NCI-H2227 (cell line): ENCODE results near the gene UNC13A.

Source experiments
- DNase-seq: peaks from one replicate; lab custom pipeline; 2025; ENCODE audit not compliant: unreplicated experiment; lab: John Stamatoyannopoulos, UW

Gene UNC13A

DNA sequence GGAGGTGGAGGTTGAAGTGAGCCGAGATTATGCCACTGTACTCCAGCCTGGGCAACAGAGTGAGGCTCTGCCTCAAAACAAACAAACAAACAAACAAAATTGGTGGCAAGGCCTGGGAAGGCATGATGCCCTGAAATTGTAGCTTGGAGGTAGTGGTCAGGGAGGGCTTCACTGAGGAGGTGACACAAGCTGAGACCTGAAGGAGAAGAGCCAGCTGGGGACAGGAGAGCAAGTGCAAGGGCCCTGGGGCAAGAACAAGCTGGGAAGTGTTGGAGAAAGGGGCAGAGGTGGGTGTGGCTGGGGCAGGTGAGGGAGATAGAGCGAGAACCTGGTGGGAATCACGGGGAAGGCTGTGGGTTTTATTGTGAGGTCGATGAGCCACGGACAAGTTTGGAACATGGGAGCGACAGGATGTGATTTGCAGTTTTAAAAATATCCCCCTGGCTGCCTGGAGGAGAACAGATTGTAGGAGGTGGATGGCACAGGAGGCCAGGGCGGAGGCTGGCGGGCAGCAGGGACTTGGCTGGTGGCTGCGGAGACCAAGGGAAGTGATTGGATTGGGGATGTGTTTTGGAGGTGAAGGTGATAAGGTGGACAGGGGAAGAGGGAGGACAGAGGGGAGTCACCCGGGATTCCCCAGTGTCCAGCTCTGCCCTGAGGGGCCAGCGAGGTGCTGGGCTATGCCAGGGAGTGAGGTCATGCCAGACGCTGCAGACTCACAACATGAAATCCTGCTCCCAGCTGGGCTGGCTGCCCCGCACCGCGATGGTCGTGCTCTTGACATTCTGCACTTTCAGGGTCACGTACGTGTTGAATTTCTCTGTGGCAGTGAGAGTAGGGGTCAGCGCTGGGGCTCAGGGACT, 14.0 kb downstream of the UNC13A start:
- no peak for DNase-seq

DNA sequence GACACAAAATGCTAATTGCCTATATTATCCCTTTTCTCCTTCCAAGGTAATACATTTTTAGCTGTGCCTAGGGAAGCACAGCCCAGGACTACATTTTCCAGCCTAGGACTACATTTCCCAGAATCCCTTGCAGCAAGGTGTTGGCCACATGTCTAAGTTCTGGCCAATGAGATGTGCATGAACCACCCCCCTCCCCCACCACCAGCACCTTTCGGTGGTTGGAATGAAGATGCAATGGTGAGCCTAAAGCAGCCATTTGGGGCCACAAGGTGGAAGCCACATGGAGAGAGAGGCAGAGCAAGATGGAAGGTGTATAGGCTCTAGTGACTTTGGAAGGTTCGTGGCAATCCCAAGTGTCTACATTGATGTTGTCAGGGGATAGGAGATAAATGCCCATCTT, 16.2 kb downstream of the UNC13A start:
- peak; percentile 66 for DNase-seq

DNA sequence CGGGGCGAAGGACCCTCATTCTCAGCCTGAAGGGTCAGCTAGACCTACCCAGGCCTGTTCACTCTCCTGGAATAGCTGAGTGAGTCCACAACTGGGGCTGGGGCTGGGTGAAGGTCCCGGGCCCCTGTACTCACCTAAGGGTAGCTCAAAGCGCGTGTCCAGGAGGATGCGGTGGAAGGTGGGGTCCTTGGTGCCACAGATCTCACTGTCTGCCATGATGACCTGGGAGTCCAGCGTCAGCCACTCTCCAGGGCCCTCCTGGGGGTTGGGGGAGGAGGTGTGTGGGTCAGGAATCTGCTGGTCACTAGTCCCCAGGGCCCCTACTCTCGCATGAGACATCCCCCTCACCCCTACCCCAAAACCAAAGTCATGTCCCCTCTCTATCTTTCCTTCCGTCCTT, 18.7 kb downstream of the UNC13A start:
- DNase-seq = no peak

DNA sequence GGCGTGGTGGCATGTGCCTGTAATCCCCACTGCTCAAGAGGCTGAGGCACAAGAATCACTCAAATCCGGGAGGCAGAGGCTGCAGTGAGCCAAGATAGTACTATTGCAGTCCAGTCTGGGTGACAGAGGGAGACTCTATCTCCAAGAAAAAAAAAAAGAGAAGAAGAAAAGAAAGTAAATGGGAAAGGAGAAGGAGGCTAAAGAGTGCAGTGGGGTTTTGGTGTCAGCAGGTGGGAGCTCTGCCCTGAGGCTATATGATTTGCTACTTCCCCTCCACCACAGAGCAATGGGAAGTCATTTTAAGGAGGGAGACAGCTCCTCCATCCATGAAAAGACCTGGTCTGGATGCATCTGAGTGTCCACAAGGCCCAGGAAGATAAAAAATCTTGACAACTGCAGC, 23.1 kb downstream of the UNC13A start:
- DNase-seq = no peak

- DNase-seq = peak; percentile 12
These were observed 28.2 kb downstream of the UNC13A start for GRCh38 chr19:17659996-17660395.

DNA sequence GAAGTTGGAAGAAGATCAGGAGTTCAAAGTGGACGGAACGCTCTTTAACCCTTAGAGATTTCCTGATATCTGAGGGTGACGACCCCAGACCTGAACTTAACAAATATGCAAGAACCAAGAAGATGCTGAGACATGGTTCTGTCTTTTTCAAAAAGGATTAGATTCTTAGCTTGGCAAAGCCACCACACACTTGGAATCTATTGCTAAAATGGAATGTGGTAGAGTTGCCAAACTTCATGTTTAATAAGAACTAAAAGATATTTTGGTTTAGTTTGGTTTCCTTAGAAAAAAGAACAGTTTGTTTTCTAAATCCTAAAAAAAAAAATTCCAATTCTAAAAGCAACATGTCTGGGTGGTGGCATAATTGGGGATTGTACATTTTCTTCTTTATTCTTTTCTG, 29.5 kb downstream of the UNC13A start:
- DNase-seq = no peak

GRCh38 chr19:17658240-17658639, 29.9 kb downstream of the UNC13A start:
- DNase-seq = no peak

DNA sequence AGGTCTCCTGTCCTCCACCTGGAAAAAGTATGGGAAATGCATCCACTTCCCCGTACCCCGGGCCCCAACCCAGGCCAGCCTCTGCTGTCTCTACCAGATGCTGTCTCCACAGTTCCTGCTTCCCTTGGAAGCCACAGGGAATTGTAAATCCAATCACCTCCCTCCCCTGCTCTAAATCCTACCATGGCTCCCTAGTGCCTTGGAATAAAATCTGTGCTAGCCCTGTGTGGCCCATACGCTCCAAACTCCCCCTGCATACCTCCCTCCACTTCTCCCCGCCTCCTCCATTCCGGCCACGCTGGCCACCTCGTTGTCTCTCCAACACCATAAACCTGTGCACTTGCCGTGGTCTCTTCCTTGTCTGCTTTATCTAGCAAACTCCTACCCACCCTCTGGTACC, 31.2 kb downstream of the UNC13A start:
- no peak for DNase-seq

- no peak for DNase-seq
These were observed 32.2 kb downstream of the UNC13A start for GRCh38 chr19:17655751-17656472.

DNA sequence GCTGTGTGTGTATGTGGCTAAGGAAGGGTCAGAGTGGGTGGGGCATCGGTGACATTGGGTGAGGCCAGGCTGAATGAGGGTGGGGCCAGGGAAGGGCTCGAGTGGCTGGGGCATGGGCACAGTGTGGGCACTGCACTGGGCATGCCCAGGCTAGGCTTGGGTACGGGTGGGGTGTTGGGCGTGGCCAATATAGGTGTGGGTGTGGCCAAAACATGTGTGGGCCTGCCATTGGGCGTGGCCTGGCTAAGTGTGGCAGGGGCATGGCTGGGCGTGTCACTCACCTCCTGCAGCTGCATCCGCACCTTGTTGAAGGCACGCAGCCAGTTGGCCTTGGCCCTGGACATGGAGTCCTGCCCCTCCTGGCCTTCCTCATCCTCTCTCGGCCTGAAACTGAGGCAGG, 33.2 kb downstream of the UNC13A start:
- no peak for DNase-seq

GRCh38 chr19:17652627-17653026, 35.5 kb downstream of the UNC13A start:
- DNase-seq = no peak

DNA sequence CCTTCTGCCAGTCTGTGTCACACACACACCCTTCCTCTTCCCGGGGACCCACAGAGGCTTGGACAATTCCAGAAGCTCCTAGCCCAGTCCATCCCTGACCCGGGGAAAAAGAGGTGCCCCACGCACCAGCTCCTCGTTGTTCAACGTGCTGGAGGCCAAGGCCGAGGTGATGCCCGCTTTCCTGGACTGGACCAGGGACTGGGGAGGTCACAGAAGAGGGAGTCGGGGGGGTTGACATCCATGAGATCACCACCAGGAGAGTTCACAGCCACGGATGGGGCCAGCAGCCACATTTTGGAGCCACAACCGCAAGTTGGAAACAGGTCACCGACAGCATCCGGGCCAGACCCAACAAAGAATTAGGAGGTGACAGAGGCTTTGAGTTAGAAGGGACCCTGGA, 39.4 kb downstream of the UNC13A start:
- DNase-seq = no peak

- DNase-seq = no peak
These were observed 40.0 kb downstream of the UNC13A start for GRCh38 chr19:17648097-17648660.

GRCh38 chr19:17647071-17648020, 40.8 kb downstream of the UNC13A start:
- DNase-seq = no peak

- DNase-seq = no peak
These were observed 41.7 kb downstream of the UNC13A start for GRCh38 chr19:17646441-17646840.

DNA sequence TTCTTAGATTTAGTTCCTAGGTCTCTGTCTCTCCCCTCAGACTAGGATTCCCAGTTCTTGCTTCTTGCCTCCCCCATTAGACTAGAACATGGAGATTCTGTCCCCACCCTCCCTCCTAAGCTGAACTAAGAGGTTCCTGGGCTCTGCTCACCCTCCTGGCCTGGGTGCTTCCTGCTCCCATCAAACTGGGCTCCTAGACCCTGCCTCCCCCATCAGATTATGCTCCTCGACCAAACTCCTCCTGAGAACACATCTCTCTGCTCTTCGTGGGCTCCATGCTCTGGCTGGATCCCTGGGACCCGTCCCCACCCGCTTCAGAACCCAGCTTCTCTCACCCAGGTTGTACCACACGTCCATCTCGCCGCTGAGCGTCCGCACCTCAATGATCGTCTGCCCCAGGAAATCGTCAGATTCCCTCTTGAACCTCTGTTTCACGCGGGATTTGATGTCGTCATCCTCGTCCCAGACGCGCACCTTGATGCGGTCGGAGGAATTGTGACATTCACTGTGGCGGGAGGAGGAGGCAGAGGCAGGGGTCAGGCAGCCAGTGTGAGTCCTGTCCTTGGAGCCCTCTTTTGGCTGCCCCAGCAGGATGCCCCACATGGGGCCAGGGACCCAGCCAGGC, 42.7 kb downstream of the UNC13A start:
- no peak for DNase-seq

- no peak for DNase-seq
These were observed 45.5 kb downstream of the UNC13A start for GRCh38 chr19:17642656-17643055.

DNA sequence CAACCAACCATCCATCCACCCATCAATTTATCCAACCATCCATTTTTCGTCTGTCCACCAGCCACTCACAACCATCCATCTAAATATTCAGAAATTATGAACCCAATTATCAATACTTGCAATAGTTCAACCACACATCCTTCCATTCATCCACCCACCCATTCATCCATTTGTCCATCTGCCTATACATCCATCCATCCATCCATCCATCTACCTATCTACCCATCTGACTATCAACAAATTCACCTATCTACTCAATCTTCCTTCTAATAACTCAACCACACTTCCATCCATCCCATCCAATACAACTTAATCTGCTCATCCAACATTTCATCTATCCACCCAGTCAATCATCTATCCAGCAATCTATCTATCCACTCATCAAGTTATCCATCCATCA, 46.3 kb downstream of the UNC13A start:
- DNase-seq = no peak

DNA sequence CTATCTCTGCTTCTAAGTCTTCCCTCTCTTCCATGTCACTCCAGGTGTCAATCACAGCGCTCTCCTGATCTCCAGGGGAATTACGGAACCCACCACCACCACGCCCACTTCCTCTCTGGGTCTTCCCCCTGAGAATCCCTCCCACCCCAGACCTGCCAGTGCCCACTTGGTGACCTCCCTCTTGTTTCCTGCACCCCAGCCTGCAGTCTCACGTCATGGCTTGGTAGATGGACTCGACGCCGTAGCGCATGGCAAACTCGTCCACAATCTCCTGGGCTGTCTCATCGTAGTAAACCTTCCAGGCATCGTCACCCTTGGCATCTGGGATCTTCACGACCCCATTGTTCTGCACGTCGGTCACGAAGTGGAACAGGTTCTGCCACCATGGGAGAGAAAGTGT, 47.0 kb downstream of the UNC13A start:
- no peak for DNase-seq

- no peak for DNase-seq
These were observed 54.5 kb downstream of the UNC13A start for GRCh38 chr19:17633700-17634099.

DNA sequence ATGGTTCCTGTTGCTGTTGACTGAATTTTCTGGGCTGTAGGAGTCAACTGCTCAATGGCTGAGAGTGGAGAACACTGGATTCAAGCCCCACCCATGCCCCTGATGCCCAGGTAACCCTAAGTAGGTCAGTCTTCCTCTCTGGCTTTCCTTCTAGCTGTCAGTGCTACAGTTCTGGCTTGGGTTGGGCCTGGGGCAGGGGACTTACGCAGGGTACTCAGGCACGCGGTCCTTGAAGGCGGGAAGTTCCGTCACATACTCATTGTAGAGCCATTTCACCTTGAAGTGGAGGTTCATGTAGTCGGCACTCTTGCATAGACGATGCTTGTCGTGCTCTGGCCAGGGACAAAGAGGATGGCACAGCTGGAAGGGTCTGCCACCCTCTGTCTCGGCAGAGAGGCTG, 55.6 kb downstream of the UNC13A start:
- no peak for DNase-seq
